ENCODE measurements around the gene NOL12. TPM values are rescaled to one million over a fixed set of nuclear protein-coding genes. Genes with fewer than 3 reads are reported as not detected.
A peak's percentile ranks its signal among the peaks of the same experiment; 100 is the strongest.

Gene NOL12
- total and polyA plus RNA-seq, 5 experiments from 2014 or later: 35.0 to 48.6 (median 46.4) TPM

GRCh38 chr22:37661160-37661924 is 24.8 kb upstream of the NOL12 start:
- Mint-ChIP-seq H3K4me3 (peak overlapping the region in 7 of 10 donors; percentile 30 to 84 (median 57)), H3K27me3 (no peaks in the 10 kb centered on the region), H3K4me1 (peaks cover 21 to 46% (median 42%) of the 10 kb centered on the region in 4 donors), H3K27ac (peak overlapping the region in 7 of 10 donors; percentile 9 to 87 (median 46)), H3K36me3 (peaks cover 0 to 10% (median 2%) of the 10 kb centered on the region in 3 donors), H3K9me3 (no peaks in the 10 kb centered on the region)
- DNase-seq: peak in 5 of 10 donors; percentile 45 to 78 (median 58)
- no peak for ATAC-seq
- POLR2A ChIA-PET: interaction anchor here (64.1 to 66.7 kb wide), 2 partner anchors 2 to 28 kb away, joined by 2283 read pairs; partner anchors contain the start of genes GGA1, LGALS1, NOL12 and PDXP

DNA sequence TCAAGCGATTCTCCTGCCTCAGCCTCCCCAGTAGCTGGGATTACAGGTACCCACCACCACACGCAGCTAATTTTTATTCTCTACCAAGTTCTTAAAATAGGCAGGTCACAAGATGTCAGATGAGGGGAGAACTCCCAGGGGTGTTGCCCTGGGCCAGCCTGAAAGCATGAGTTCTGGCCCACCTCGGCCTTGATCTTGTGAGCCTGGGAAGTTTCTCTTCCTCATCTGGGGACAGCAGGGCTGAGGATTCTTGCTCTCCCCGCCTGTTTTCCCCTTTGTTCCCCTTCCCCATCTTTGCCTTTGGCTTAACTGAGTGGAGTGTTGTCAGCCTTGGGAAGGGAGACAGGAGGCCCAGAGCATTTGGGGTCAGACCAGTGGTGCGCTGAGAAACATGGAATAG is 24.1 kb upstream of the NOL12 start:
- H3K4me3 Mint-ChIP-seq: peak overlapping the region in 1 of 10 donors; percentile 57
- POLR2A ChIA-PET: interaction anchor here (64.1 to 66.7 kb wide), 2 partner anchors 1 to 29 kb away, joined by 2283 read pairs; partner anchors contain the start of genes GGA1, LGALS1, NOL12 and PDXP
- H3K9me3 Mint-ChIP-seq: no peaks in the 10 kb centered on the region
- DNase-seq (no peak), ATAC-seq (no peak)
- no peaks in the 10 kb centered on the region for H3K27me3 Mint-ChIP-seq
- peaks cover 19 to 45% (median 41%) of the 10 kb centered on the region in 4 donors for H3K4me1 Mint-ChIP-seq
- H3K36me3 Mint-ChIP-seq: peaks cover 0 to 10% (median 2%) of the 10 kb centered on the region in 3 donors
- H3K27ac Mint-ChIP-seq: peak overlapping the region in 3 of 10 donors; percentile 15 to 82 (median 53)

DNA sequence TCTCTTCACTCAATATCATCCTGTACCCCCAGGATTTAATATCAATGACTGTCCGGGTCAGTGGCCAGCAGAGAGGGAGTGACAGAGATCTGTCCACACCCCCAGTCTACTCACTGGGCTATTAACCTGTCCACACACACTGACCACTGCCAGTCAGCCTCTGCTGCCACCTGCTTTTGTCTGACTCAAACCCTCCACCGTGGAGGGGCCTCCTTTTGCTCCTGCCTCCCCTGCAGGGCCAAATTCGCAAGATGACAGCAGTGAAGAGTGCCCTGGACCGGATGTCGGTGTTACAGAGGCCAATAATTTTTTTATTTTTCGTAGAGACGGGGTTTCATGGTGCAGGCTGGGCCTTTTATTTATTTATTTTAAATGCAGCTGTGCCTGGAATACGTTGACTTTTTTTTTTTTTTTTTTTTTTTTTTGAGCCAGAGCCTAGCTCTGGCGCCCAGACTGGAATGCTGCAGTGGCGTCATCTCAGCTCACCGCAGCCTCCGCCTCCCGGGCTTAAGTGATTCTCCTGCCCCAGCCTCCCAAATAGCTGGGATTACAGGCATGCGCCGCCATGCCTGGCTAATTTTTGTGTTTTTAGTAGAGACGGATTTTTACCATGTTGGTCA is 22.5 kb upstream of the NOL12 start:
- Mint-ChIP-seq H3K36me3 (peaks cover 0 to 10% (median 2%) of the 10 kb centered on the region in 3 donors), H3K27ac (peak overlapping the region in 1 of 10 donors; percentile 27), H3K4me1 (peaks cover 13 to 34% (median 31%) of the 10 kb centered on the region in 4 donors), H3K9me3 (no peaks in the 10 kb centered on the region), H3K27me3 (no peaks in the 10 kb centered on the region), H3K4me3 (no peak overlapping the region)
- DNase-seq (no peak), ATAC-seq (no peak)
- POLR2A ChIA-PET: interaction anchor here (0.6 to 66.7 kb wide), 3 partner anchors 0 to 77 kb away, joined by 7 to 2283 read pairs (median 2283); partner anchors contain the start of genes GGA1, LGALS1, NOL12 and PDXP

GRCh38 chr22:37664249-37665101 is 21.7 kb upstream of the NOL12 start:
- no peak overlapping the region for H3K27ac Mint-ChIP-seq
- H3K9me3 Mint-ChIP-seq: no peaks in the 10 kb centered on the region
- H3K27me3 Mint-ChIP-seq: no peaks in the 10 kb centered on the region
- ATAC-seq: no peak
- peaks cover 13 to 30% (median 28%) of the 10 kb centered on the region in 4 donors for H3K4me1 Mint-ChIP-seq
- POLR2A ChIA-PET: interaction anchor here (64.1 to 66.7 kb wide), 2 partner anchors 1 to 31 kb away, joined by 2283 read pairs; partner anchors contain the start of genes GGA1, LGALS1, NOL12 and PDXP
- H3K36me3 Mint-ChIP-seq: peaks cover 0 to 10% (median 2%) of the 10 kb centered on the region in 3 donors
- DNase-seq: no peak
- no peak overlapping the region for H3K4me3 Mint-ChIP-seq

DNA sequence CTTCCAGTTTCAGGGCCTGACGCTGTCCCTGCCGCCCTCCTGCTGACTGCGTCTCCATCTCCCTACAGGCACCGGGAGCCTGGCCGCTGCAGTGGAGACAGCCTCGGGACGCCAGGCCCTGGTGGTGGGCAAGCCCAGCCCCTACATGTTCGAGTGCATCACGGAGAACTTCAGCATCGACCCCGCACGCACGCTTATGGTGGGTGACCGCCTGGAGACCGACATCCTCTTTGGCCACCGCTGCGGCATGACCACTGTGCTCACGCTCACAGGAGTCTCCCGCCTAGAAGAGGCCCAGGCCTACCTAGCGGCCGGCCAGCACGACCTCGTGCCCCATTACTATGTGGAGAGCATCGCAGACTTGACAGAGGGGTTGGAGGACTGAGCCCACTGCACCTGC is 20.7 kb upstream of the NOL12 start:
- Mint-ChIP-seq H3K4me1 (peaks cover 6 to 22% (median 19%) of the 10 kb centered on the region in 4 donors), H3K36me3 (peaks cover 0 to 10% (median 2%) of the 10 kb centered on the region in 3 donors), H3K4me3 (no peak overlapping the region), H3K9me3 (no peaks in the 10 kb centered on the region), H3K27ac (no peak overlapping the region), H3K27me3 (no peaks in the 10 kb centered on the region)
- POLR2A ChIA-PET: interaction anchor here (1.6 to 66.7 kb wide), 3 partner anchors 2 to 32 kb away, joined by 6 to 2283 read pairs (median 2283); partner anchors contain the start of genes GGA1, LGALS1, NOL12 and PDXP
- ATAC-seq: no peak
- no peak for DNase-seq

DNA sequence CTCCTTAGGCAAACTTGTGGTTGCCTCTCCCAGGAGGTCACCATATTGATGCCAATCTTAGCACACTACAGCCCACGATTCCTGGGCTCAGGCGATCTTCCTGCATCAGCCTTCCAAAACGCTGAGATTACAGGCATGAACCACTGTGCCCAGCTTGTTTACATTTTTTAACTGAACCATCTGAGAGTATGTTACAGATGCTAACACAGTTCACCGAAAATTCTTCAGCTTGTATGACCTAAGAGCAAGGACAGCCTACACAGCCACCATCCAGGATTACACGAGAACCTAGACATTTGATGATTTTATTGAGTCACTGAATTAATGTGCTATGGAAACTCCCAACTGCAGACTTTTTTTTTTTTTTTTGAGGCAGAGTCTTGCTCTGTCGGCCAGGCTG is 16.6 kb upstream of the NOL12 start:
- no peak for ATAC-seq
- POLR2A ChIA-PET: interaction anchor here (0.6 to 66.7 kb wide), 5 partner anchors 14 to 364 kb away, joined by 3 to 2283 read pairs (median 4); partner anchors contain the start of genes GGA1, NOL12, PDXP and SH3BP1
- DNase-seq: no peak
- Mint-ChIP-seq H3K4me1 (peaks cover 14 to 40% (median 35%) of the 10 kb centered on the region in 4 donors), H3K27me3 (no peaks in the 10 kb centered on the region), H3K36me3 (peaks cover 0 to 7% (median 2%) of the 10 kb centered on the region in 3 donors), H3K27ac (peak overlapping the region in 3 of 10 donors; percentile 7 to 73 (median 37)), H3K9me3 (no peaks in the 10 kb centered on the region), H3K4me3 (no peak overlapping the region)

DNA sequence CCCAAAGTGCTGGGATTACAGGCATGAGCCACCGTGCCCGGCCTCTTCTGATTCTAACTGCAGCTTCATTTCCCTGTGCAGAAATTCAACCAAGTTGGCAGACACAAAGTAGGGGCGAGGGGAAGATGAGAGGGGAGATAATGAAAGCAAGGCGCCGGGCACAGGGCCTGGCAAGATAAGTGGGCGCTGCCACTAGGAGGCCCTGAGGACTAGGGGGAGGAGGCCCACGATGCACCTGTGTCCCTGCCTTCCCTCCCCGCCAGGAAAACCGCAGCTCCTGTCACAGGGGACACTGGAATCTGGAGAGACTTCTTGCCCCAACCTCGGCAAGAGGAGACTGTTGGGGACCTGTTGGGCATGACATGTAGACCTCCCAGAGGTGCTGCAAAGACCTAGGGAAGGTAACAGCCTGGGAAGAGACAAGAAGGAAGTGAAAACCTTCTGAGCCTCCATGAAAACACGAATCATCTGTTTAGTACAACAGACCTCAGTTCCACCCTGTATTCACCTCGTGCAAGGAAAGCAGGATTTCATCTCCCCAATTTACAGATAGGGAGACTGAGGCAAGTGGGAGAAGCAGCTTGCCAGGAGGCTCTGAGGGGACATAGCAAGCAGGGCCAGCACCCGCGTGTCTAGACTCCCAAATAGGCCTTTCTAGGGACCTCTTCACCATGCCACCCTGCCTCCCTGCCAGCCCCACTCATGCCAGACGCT is 13.8 kb upstream of the NOL12 start:
- H3K9me3 Mint-ChIP-seq: no peaks in the 10 kb centered on the region
- no peaks in the 10 kb centered on the region for H3K27me3 Mint-ChIP-seq
- H3K4me3 Mint-ChIP-seq: peak overlapping the region; percentile 34 to 89 (median 54)
- POLR2A ChIA-PET: interaction anchor here (0.6 to 66.7 kb wide), 3 partner anchors 14 to 614 kb away, joined by 3 to 2283 read pairs (median 71); partner anchors contain the start of genes GGA1, NOL12, PDXP and SH3BP1
- ATAC-seq (peak in 1 of 2 donors; percentile 15), DNase-seq (peak in 7 of 10 donors; percentile 23 to 68 (median 40))
- no peaks in the 10 kb centered on the region for H3K36me3 Mint-ChIP-seq
- peak overlapping the region; percentile 76 to 94 (median 86) for H3K27ac Mint-ChIP-seq
- peaks cover 20 to 57% (median 53%) of the 10 kb centered on the region in 4 donors for H3K4me1 Mint-ChIP-seq

GRCh38 chr22:37672920-37673455 is 13.2 kb upstream of the NOL12 start:
- ATAC-seq (no peak), DNase-seq (peak in 1 of 10 donors; percentile 12)
- Mint-ChIP-seq H3K4me3 (peak overlapping the region in 7 of 10 donors; percentile 26 to 89 (median 52)), H3K36me3 (no peaks in the 10 kb centered on the region), H3K9me3 (no peaks in the 10 kb centered on the region), H3K27ac (peak overlapping the region; percentile 76 to 98 (median 90)), H3K4me1 (peaks cover 20 to 63% (median 58%) of the 10 kb centered on the region in 4 donors), H3K27me3 (no peaks in the 10 kb centered on the region)
- POLR2A ChIA-PET: interaction anchor here (9.0 to 66.7 kb wide), 2 partner anchors 13 to 40 kb away, joined by 71 to 2283 read pairs; partner anchors contain the start of genes GGA1, NOL12, PDXP and SH3BP1

GRCh38 chr22:37674248-37674647 is 11.9 kb upstream of the NOL12 start:
- ATAC-seq (no peak), DNase-seq (no peak)
- Mint-ChIP-seq H3K27me3 (no peaks in the 10 kb centered on the region), H3K9me3 (no peaks in the 10 kb centered on the region), H3K36me3 (no peaks in the 10 kb centered on the region), H3K4me1 (peaks cover 20 to 66% (median 62%) of the 10 kb centered on the region in 4 donors), H3K27ac (peak overlapping the region; percentile 58 to 100 (median 91)), H3K4me3 (peak overlapping the region; percentile 53 to 99 (median 76))
- POLR2A ChIA-PET: interaction anchor here (9.0 to 66.7 kb wide), 2 partner anchors 12 to 41 kb away, joined by 71 to 2283 read pairs; partner anchors contain the start of genes GGA1, NOL12, PDXP and SH3BP1

GRCh38 chr22:37674951-37675929 is 10.9 kb upstream of the NOL12 start, which contains the start of gene LGALS1:
TSS of gene LGALS1 (plus strand) at chr22:37675636. CDS start at chr22:37675703, 67 bp downstream.
- H3K9me3 Mint-ChIP-seq: no peaks in the 10 kb centered on the region
- H3K27me3 Mint-ChIP-seq: no peaks in the 10 kb centered on the region
- peak; percentile 20 to 31 for ATAC-seq
- POLR2A ChIA-PET: interaction anchor here (9.0 to 66.7 kb wide), 2 partner anchors 11 to 42 kb away, joined by 71 to 2283 read pairs; partner anchors contain the start of genes GGA1, NOL12, PDXP and SH3BP1
- H3K4me3 Mint-ChIP-seq: peak within 1 kb of the TSS; percentile 89 to 99 (median 93)
- DNase-seq: peak in 9 of 10 donors; percentile 24 to 79 (median 50)
- peaks cover 20 to 66% (median 63%) of the 10 kb centered on the region in 4 donors for H3K4me1 Mint-ChIP-seq
- H3K36me3 Mint-ChIP-seq: no peaks in the 10 kb centered on the region
- H3K27ac Mint-ChIP-seq: peak within 1 kb of the TSS; percentile 91 to 100 (median 100)
